HG02571 (cell line): ENCODE data around the gene AQP6.

ENCODE experiments used
- ATAC-seq: cut with Tn5 transposase; IDR thresholded peaks from one replicate; pipeline ENCODE4 v1.9.1; 2021; ENCODE audit warnings: mild to moderate bottlenecking, moderate library complexity; ENCODE audit not compliant: unreplicated experiment

Gene AQP6

DNA sequence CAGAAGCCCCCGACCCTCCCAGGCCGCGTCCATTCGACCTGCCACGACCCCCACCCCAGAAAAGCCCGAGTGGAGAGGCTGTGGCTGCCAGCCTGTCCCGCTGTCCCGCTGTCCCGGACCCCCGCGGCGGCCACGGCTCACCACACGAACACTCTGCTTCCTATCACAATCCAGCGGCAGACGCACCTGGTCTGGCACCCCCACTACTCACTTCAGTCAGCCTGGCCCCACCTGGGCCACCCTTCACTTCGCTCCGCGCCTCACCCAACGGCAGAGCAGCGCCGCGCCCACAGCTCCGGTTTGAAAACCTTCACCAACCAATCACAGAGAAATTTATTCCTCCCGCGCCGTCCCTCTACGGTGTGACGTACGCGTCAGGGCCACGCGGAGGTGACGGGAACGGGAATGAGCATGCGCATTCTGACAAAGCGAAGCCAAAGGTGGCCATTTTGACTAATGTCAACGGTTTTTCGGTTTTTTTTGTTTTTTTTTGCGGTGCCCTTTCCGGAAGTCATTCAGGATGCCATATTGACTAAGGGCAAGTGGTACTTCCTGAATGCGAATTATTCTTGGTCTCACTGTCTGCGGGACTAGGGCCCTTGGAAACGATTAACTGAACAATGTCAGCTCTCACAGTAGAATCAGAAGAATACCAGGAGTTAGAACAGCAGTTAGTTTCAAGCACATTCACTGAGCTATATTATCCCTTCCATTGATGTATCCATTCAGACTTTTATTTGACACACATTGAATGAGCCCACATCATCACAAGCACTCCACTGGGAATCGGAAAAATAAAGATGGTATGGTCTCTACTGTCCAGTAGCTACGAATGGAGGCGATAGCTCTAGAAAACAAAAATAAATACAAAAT, 52.7 kb downstream of the AQP6 start, which contains the start of gene RACGAP1:
Gene RACGAP1 (minus strand): TSS at position 308 of the 873 bp plus-strand sequence. CDS start 8,779 bp downstream, outside the sequence.
- ATAC-seq: peak; percentile 98

- ATAC-seq: no peak
These were observed 53.9 kb downstream of the AQP6 start for GRCh38 chr12:50026691-50027090.
